Ovary (tissue), 3 donors: Measurements from ENCODE around the gene C22orf42.

Source experiments
- EP300 ChIP-seq: sonication (generic); formaldehyde crosslinking; IDR thresholded peaks from one replicate; pipeline ENCODE4 v1.6.1; 2017; ENCODE audit warnings: antibody characterized with exemption
- TF ChIP-seq, protein P1 (sequence below), 3 donors: fragments of 450-650 bp in 2 of 3; fragments of 200-600 bp in 1 of 3; IDR thresholded peaks; one replicate each; pipeline versions ENCODE4 v1.5.1 to v1.8.0; 2016 to 2022; ENCODE audit warnings: antibody characterized with exemption in 3 of 3, mild to moderate bottlenecking in 1 of 3
- donor health status: DM: no; HTN: no; CAD: no.

DNA sequence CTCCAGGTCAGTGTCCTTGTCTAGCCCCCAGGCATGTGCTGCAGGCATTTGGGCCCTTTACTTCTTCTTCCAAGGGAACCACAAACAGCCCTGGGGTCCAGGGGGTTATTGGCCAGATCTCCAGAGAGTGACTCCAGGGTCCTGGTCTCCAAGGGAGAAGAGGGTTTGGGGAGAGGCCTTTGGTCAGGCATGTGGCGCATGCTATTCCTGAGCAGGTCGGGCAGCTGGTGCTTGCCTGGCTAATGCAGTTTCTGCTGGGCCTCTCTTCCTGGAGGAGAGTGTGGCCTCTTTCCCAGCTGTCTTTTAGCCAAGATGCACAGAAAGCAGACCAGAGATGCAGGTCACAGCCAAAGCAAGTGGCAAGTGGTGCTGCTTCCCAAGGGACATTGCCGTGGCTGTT lies 49.6 kb upstream of the C22orf42 start:
- no peak for TF ChIP-seq EP300
- TF ChIP-seq, protein P1, sequence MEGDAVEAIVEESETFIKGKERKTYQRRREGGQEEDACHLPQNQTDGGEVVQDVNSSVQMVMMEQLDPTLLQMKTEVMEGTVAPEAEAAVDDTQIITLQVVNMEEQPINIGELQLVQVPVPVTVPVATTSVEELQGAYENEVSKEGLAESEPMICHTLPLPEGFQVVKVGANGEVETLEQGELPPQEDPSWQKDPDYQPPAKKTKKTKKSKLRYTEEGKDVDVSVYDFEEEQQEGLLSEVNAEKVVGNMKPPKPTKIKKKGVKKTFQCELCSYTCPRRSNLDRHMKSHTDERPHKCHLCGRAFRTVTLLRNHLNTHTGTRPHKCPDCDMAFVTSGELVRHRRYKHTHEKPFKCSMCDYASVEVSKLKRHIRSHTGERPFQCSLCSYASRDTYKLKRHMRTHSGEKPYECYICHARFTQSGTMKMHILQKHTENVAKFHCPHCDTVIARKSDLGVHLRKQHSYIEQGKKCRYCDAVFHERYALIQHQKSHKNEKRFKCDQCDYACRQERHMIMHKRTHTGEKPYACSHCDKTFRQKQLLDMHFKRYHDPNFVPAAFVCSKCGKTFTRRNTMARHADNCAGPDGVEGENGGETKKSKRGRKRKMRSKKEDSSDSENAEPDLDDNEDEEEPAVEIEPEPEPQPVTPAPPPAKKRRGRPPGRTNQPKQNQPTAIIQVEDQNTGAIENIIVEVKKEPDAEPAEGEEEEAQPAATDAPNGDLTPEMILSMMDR (IDR thresholded peaks at IDR 0.05): no peak
